GM19438 (cell line): ENCODE data around the gene THRB.

ENCODE experiments used
- ATAC-seq: cut with Tn5 transposase; IDR thresholded peaks from one replicate; pipeline ENCODE4 v1.9.1; 2021; ENCODE audit warnings: low read depth; ENCODE audit not compliant: unreplicated experiment

The THRB gene

GRCh38 chr3:24386458-24386857 lies 108.2 kb downstream of the THRB start:
- no peak for ATAC-seq

DNA sequence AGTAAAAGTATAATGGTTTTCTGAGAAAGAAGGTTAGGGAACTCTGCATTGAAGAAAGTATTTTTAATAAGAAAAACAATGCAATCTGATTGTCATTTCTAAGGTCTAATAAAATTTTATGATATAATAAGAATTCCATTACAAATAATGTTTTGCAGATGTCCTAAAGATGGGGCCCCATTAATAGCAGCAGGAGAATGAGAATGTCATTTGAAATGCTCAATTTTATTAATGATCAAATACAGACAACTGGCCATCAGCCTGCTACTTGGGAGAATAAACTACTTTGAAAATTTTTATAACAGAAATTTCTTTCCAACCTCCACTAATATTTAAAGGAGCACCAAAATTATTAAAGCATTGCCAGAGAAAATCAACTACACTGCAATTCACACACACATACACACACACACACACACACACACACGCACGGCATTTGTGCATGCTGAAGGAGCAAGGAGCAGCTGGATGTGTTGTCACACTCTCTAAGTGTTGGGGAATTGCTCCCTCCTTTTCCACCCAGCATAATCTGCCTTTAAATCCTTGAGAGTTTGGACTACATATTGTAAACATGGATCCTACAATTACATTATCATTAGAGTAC lies 109.5 kb downstream of the THRB start:
- ATAC-seq = no peak

DNA sequence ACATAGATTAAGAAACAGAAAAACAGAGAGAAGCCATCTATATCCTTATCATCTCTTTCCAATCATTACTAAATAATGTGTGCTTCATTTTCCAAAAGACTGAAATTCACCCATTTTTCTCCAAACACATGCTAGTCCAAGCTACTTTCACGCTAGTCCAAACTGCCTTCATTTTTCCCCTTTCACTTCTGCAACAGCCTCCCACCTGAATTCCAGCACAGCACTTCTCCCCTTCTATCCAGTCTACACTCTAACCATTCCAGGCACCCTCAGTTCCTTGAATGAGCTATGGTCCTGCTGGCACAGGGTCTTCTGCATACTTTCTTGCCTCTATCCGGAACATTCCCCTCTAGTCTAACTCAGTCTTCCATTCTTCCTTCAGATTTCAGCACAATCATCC lies 112.0 kb downstream of the THRB start:
- ATAC-seq = no peak

DNA sequence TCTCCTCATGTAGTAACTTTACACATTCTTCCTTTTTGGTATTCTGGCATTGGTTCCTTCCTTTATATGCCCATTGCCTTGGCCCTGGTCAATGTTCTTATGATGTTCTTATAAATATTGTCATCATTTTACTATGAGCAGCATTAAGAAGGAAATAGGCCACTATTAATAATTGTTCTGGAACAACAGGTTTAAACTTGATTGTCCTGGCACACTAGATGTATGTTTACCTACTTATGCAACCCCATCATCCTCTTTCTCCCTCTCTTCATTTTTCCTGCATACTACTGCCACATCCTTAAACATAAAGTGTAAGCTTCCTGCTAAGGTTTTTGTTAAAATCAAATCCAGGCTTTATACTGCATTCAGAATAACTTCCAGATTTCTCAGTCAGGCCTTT lies 114.7 kb downstream of the THRB start:
- ATAC-seq = no peak

DNA sequence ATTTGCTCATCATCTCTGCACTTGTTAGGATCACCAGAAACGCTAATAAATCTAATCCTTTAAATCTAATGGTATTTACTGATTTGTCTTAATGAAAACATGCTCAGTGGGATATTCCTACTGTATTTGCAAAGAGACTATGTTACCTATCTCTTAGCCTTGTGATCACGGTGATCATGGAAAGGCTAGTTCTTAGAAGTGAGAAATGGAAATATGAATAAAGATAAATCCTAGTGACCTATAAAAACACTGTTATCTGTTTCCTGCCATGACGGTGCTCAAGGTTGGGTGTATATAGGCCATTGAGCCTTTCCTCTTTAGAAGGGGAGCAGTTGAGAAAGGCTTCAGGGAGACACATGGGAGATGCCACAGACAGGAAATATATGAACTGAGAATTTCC lies 116.3 kb downstream of the THRB start:
- no peak for ATAC-seq

- no peak for ATAC-seq
Observed at GRCh38 chr3:24377218-24377993, 117.2 kb downstream of the THRB start.

- no peak for ATAC-seq
Observed at GRCh38 chr3:24375947-24376384, 118.7 kb downstream of the THRB start.

GRCh38 chr3:24374801-24375200 lies 119.8 kb downstream of the THRB start:
- no peak for ATAC-seq

DNA sequence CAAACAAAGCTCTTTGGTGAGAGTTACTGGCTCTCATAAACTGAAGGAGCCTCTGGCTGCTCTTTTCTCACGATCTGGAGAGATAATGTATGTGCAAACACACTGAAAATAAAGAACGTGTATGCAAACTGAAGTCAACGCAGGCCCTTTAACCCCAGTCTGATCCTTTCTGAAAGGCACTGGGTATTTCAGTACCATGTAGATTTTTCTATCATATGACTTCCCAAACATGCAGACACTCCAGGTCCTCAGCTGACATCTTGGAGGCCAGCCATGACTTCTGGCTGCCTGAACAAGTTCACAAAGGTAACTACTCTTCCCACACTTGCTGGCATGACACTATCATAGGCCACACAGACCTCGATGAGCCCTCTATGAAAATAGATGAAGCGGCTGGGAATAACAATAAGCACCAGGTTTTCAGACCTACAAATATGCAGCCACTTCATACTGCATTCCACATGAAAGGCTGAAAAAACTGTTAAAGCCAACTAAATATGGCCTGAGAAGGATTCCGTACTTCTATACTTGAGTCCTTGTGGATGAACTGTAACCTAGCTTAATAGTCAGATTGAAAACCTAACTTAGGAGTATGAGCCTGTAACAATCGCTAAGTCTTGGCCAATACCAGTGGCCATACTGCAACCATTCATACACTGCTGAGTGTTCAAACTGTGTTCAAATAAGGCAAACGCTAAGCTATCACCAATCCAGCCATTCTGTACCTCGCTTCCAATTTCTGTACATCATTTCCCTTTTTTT lies 121.3 kb downstream of the THRB start:
- no peak for ATAC-seq

DNA sequence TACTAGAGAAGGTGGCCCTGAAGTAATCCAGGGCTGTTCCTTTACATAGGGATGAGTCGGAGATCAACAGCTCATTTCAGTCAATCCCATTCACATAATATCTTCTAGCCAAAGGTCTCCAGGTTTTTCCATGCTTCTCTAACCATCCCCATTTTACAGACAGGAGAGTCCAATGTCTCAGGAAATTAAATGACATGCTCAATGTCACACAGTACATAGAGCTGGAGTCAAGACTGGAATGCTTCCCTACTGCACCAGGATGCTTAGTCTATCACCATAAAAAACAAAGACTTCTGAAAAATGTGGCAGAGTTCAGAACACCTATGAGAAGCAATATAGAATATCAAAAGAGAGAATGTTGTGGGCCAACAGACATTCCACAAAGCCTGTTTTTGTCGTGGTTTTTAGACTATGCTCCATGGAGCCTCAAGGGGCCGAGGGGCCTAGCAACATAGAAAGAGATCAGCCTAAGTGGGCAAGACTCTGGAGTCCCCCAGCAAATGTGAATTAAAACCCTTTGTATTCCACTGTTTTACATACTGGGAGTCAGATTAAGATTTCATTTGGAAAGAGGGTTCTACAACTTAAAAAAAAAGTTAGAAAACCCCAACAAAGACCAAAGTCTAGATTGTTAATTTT lies 122.0 kb downstream of the THRB start:
- no peak for ATAC-seq

DNA sequence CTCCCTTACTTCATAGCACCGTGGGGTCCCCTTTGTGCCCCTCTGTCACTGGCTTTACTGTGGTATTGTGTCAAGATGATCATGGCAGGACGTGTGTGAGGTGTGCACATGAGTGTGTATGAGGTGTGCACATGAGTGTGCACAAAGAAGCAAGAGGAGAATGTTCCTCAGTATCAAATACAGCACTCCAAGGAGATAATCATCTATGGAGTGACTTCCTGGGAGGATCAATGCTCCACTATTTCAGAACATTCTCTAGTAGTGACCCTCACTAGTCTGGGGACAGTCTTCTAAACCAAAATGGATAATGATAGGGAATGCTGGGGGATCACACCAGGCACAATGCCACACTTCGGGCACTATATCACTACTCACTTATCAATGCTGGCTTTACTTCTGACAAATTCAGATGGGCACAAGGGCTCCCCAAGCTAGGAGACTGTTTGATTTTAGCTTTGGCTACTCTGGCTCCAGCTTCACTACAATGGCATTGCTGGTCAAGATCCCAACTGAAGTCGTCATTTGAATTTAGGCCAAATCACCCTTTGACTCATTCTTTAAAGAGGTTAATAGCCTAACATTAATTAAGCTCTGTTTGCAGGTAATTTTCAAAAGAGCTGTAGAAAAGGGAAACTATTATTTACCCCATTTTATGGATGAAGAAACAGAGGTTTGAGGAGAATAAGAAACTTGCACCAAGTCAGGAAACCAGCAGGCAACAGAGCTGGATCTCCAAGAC lies 124.1 kb downstream of the THRB start:
- ATAC-seq = no peak

DNA sequence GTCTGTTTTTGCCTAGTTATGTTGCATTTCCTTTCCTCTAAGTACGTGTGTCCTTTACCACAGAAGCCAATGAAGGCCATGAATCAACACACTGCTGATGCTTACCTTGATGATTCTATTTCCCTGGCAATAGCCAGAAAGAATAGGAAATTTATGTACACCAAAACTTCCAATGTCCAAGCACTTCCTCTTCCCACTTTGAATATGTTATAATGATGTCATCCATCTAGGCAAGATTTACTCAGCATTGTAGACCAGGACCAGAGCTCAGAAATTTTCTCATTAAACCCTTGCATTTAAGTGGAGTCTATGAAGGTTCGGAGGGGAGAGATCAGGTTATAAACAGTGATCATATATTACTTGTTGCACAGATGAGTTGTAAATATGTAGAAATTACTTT lies 126.0 kb downstream of the THRB start:
- no peak for ATAC-seq

DNA sequence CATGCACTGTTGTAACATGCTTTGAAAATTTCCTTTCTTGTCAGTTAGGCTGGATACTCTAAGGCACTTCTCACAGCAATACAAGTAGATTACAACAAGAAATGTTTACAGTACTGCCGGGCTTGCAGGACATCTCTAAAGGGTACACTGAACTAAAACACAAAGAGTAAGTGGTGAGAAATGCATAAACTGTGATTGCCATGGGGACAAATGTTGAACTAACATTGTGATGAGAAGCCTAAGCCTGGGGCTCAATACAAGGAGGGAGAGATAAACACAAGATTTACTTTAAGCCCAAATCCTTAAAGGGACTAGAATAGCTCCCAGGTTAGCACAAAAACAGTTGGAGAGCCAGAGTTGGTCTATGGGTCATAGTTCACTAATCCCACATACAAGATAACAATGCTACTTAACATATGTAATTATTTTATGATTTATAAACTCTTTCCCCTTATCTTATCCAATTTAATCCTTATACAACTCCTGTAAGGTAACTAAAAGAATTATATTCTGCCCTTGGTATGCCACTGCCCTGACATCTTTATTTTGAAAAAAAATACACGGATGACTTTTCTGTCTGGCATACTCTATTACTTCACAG lies 126.9 kb downstream of the THRB start:
- ATAC-seq = no peak

DNA sequence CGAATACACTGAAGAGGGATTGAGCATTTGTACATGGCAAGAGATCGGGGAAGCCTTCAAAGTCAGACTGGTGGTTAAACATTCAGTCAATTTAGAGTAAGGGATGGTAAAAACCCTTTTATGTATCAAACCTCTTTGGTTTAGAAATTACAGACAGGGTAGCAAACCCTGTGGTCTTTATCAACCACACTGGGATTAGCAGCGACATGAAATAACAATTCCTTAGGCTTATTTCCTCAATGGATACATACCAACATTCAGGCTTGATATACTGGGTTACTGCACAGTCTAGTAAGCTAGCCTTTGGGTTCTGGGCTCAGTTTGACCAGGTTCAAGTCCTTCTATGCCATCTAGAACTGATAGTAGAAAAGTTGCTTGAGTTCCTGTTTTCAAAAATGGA lies 127.4 kb downstream of the THRB start:
- ATAC-seq = no peak

- ATAC-seq = no peak
Observed at GRCh38 chr3:24365168-24365567, 129.5 kb downstream of the THRB start.

GRCh38 chr3:24364359-24364758 lies 130.3 kb downstream of the THRB start:
- no peak for ATAC-seq

DNA sequence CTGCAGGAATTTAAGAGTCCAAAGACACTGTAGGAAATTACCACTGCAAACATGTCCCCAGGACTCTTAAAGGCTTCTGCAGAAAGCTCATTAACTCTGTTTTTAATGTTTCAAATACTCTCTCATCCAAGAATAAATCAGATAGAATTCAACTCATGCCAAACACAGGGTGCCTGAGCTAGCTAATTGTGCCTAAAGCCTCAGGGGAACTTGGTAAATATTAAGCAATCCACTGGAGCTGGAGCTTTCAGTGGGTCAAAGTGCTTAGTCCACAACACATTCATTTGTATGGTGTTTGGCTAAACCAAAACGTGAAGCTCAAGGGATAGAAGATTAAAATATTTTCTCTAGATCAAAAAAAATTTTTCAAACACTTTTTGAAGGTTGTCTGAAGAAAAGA lies 131.4 kb downstream of the THRB start:
- no peak for ATAC-seq

DNA sequence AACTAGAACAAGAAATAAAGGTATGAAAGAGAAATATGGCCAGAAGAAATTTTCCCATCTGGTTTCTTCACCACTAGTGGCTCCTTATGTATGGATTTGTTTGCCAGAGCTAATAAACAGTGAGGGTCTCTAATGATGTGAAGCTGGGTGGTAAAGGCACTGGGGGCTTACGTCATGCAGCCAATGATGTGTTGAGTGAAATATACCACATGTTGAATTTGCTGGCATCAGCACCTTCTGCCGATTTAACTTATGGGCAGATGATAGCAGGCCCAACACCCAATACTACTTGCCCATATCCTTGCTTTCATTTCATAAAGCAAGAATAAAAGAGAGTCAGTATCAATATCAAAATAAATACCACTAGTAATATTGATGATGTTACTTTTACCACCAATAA lies 133.0 kb downstream of the THRB start:
- no peak for ATAC-seq

GRCh38 chr3:24360957-24361356 lies 133.7 kb downstream of the THRB start:
- ATAC-seq = no peak
